AG04450 (cell line): ENCODE results near the gene MAD1L1. TPM values are rescaled to one million over a fixed set of nuclear protein-coding genes. Genes with fewer than 3 reads are reported as not detected.

Source experiments
- CTCF ChIA-PET: fragments of 300-600, 350-600 bp; formaldehyde crosslinking; extraction: SDS; loops from one replicate; lab custom pipeline; 2022; ENCODE audit warnings: antibody characterized with exemption, inconsistent platforms; lab: Charles Lee
- POLR2A ChIA-PET: fragments of 350-600 bp; formaldehyde crosslinking; extraction: SDS; loops from one replicate; lab custom pipeline; 2021; ENCODE audit warnings: antibody characterized with exemption, inconsistent platforms; lab: Yijun Ruan, JAX
- DNase-seq: peaks from one replicate; pipeline ENCODE4 v3.0.0-alpha.2; 2011; ENCODE audit warnings: low read depth, low spot score
- H3K27ac ChIP-seq: one replicate; pipeline ENCODE4 v1.5.1; 2012; ENCODE audit warnings: low read depth, low read length, control low read depth
- H3K27me3 ChIP-seq: one replicate; pipeline ENCODE4 v1.6.0; 2012; ENCODE audit warnings: low read length; ENCODE audit not compliant: control insufficient read depth, insufficient read depth
- H3K4me3 ChIP-seq: 2 replicates; pipeline ENCODE4 v1.5.1; 2011; ENCODE audit warnings: mild to moderate bottlenecking, low read depth, low read length, control low read depth
- H3K9me3 ChIP-seq: 2 replicates; pipeline ENCODE4 v1.5.1; 2012; ENCODE audit warnings: low read length; ENCODE audit not compliant: control insufficient read depth, insufficient read depth
- polyA plus RNA-seq: library from polyadenylated mRNA; depleted of rRNA; stranded (reverse); fragments of >200 nt; gene quantifications from 2 replicates; pipeline ENCODE4 v1.2.3, GENCODE V29; 2011
- TF ChIP-seq, protein P1 (sequence below): IDR thresholded peaks from 2 replicates; pipeline ENCODE4 v1.5.1; 2011; ENCODE audit warnings: low read depth, low read length, control low read depth, inconsistent platforms

MAD1L1 gene
- polyA plus RNA-seq, 1 experiment, result 11.9 TPM

DNA sequence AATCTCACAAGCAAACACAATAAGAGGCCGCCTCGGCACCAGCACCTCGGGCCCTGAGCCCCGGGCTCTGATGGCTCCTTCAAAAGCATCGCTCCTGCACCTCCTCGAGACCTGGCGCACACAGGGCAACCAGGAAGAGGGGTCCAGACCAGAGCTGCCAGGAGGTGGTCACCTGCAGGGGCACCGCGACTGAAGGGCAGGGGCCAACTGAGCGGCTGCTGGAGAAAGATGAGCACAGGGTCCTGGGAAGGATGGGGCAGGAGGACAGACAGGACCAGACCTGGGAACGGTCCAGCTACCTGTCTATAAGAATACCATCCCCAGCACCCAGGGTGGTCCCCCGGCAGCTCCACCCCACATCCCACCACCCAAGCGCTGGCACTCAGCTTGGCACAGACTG lies 20.8 kb downstream of the MAD1L1 start:
- CTCF ChIA-PET, result no interaction called here
- DNase-seq, result no peak

DNA sequence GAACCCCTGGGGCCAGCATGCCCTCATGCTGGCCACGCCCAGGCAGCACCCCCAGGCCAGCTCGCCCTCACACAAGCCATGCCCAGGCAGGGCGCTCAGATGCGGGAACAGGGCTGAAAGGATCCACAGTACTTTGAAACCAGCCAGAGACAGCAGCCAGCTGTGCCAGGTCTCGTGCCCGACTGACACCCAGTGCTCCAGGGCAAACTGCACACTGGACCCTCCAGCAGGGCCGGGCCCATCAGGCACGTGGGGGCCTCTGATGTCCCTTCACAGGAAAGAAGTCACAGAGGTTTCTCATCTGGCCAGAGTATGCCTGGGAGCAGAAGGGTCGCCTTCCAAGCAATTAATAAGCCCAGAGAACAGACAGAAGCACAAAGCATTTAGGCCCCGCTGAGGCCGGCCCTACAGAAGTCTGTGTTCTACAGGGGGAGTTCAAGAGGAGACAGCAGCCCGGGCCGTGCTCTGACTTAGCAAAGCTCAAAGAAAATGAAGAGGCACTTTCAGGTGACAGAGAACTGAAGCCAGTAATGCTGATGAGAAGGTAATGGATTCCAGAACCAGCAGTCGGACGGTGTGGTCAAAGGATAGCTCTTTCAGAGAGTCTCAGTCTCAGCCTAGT lies 21.4 kb downstream of the MAD1L1 start:
- ChIA-PET CTCF (no interaction called here), POLR2A (interaction anchor here (0.5 kb wide), 1 partner anchor 17 kb away, joined by 3 read pairs; no protein-coding TSS in a partner anchor)

More for the DNA sequence above, 20.8 kb downstream of the MAD1L1 start:
- H3K9me3 ChIP-seq, result peaks cover 8% of the 10 kb centered on the region; the same call in 1 of the 2 replicates
- H3K4me3 ChIP-seq, result no peak overlapping the region
- H3K27me3 ChIP-seq, result no peaks in the 10 kb centered on the region
- POLR2A ChIA-PET, result interaction anchor here (0.5 kb wide), 1 partner anchor 17 kb away, joined by 3 read pairs; no protein-coding TSS in a partner anchor
- TF ChIP-seq, protein P1, sequence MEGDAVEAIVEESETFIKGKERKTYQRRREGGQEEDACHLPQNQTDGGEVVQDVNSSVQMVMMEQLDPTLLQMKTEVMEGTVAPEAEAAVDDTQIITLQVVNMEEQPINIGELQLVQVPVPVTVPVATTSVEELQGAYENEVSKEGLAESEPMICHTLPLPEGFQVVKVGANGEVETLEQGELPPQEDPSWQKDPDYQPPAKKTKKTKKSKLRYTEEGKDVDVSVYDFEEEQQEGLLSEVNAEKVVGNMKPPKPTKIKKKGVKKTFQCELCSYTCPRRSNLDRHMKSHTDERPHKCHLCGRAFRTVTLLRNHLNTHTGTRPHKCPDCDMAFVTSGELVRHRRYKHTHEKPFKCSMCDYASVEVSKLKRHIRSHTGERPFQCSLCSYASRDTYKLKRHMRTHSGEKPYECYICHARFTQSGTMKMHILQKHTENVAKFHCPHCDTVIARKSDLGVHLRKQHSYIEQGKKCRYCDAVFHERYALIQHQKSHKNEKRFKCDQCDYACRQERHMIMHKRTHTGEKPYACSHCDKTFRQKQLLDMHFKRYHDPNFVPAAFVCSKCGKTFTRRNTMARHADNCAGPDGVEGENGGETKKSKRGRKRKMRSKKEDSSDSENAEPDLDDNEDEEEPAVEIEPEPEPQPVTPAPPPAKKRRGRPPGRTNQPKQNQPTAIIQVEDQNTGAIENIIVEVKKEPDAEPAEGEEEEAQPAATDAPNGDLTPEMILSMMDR, result no peak
- H3K27ac ChIP-seq, result no peak overlapping the region

DNA sequence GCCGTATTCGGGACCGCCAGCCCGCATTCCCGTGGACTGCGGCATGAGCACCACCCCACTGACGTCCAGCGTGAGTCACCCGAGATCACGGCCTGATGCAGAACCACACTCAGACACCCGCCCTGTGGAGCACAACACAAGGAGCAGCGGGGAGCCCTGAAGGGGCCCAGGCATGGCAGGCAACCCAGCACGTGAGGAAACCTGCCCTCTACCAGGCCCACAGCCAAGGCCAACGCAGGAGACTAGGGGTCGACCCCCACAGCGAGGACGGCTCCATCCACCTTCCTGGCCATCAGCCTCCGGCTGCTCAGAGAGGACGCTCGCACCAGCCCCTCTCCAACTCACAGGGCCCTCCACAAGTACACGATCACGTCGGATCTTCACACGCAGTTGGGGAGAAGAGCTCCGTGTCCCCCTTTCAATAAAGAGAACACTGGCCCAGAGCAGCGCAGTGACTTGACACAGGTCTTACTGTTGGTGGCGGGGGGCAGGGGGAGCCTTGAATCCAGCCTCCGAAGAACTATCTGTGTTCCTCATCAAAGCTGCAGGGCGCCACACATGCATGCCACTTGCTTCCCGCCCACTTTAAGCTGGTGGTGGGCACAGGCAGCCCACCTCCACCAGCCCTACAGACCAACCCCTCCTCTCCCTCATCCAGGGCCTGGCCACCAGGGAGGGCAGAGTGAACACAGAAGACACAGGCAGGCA lies 22.0 kb downstream of the MAD1L1 start:
- CTCF ChIA-PET, result no interaction called here
- TF ChIP-seq, protein P1, result no peak
- H3K27ac ChIP-seq, result no peak overlapping the region
- POLR2A ChIA-PET, result interaction anchor here (1.5 kb wide), 1 partner anchor 150 kb away, joined by 5 read pairs; no protein-coding TSS in a partner anchor
- H3K9me3 ChIP-seq, result peaks cover 8% of the 10 kb centered on the region; the same call in 1 of the 2 replicates
- no peak for DNase-seq
- H3K4me3 ChIP-seq, result no peak overlapping the region
- no peaks in the 10 kb centered on the region for H3K27me3 ChIP-seq

More for the DNA sequence above, 21.4 kb downstream of the MAD1L1 start:
- DNase-seq, result no peak
- Histone ChIP-seq H3K9me3 (peaks cover 8% of the 10 kb centered on the region; the same call in 1 of the 2 replicates), H3K4me3 (no peak overlapping the region), H3K27ac (no peak overlapping the region), H3K27me3 (no peaks in the 10 kb centered on the region)
- TF ChIP-seq, protein P1, result no peak

DNA sequence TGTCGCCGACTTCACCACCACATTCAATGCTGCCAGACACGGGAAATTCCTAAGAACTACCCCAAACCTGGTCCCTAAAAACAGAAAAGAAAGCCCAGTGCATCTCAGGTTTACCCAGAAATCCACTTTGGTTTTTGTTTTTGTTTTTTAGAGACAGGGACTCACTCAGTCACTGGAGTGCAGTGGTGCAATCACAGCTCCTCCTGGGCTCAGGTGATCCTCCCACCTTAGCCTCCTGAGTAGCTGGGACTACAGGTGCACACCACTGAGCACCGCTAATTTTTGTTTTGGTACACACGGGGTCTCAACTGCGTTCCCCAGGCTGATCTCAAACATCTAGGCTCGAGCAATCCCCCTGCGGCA lies 22.8 kb downstream of the MAD1L1 start:
- Histone ChIP-seq H3K27ac (no peak overlapping the region), H3K9me3 (peaks cover 5% of the 10 kb centered on the region; the same call in 1 of the 2 replicates), H3K27me3 (no peaks in the 10 kb centered on the region), H3K4me3 (no peak overlapping the region)
- POLR2A ChIA-PET, result interaction anchor here (1.5 kb wide), 1 partner anchor 149 kb away, joined by 5 read pairs; no protein-coding TSS in a partner anchor
- TF ChIP-seq, protein P1, result no peak
- no peak for DNase-seq
- CTCF ChIA-PET, result interaction anchor here (0.5 to 1.6 kb wide), 8 partner anchors 8 to 948 kb away, joined by 3 to 5 read pairs (median 4); no protein-coding TSS in a partner anchor
